Fibroblast of villous mesenchyme (primary cell): ENCODE measurements around the gene BRSK1. TPM values are rescaled to one million over a fixed set of nuclear protein-coding genes. Genes with fewer than 3 reads are reported as not detected.

Experiments used
- DNase-seq: peaks from one replicate; pipeline ENCODE4 v3.0.0-alpha.2; 2010; ENCODE audit warnings: low read depth
- H3K4me3 ChIP-seq: 2 replicates; pipeline ENCODE4 v1.5.1; 2011; ENCODE audit warnings: low read depth, mild to moderate bottlenecking, low read length
- CTCF ChIP-seq: IDR thresholded peaks from 2 replicates; pipeline ENCODE4 v1.5.1; 2012; ENCODE audit warnings: low read depth, mild to moderate bottlenecking, low read length; ENCODE audit not compliant: insufficient read depth
- total RNA-seq: library from RNA; depleted of rRNA; stranded (reverse); fragments of >200 nt; gene quantifications from 2 replicates; pipeline ENCODE4 v1.2.3, GENCODE V29; 2012

The BRSK1 gene
- total RNA-seq, 1 donor, result 5.6 TPM

- no peak for DNase-seq
- H3K4me3 ChIP-seq, result no peak overlapping the region
- TF ChIP-seq CTCF, result no peak
Observed at GRCh38 chr19:55347442-55348009, 63.7 kb downstream of the BRSK1 start.

- TF ChIP-seq CTCF, result no peak
Observed at GRCh38 chr19:55348317-55349034, 64.7 kb downstream of the BRSK1 start.

GRCh38 chr19:55350620-55351315 is 67.0 kb downstream of the BRSK1 start:
- DNase-seq, result no peak
- H3K4me3 ChIP-seq, result no peak overlapping the region
- no peak for TF ChIP-seq CTCF

More at GRCh38 chr19:55348317-55349034, 64.7 kb downstream of the BRSK1 start:
- no peak for DNase-seq
- H3K4me3 ChIP-seq, result no peak overlapping the region

GRCh38 chr19:55352040-55352439 is 68.2 kb downstream of the BRSK1 start:
- DNase-seq, result no peak
- H3K4me3 ChIP-seq, result no peak overlapping the region
- no peak for TF ChIP-seq CTCF

GRCh38 chr19:55352549-55353145 is 68.8 kb downstream of the BRSK1 start:
- no peak for DNase-seq
- TF ChIP-seq CTCF, result no peak

GRCh38 chr19:55353356-55353802 is 69.6 kb downstream of the BRSK1 start:
- no peak for DNase-seq
- no peak for TF ChIP-seq CTCF
- H3K4me3 ChIP-seq, result peak overlapping the region; percentile 59

More at GRCh38 chr19:55352549-55353145, 68.8 kb downstream of the BRSK1 start:
- no peak overlapping the region for H3K4me3 ChIP-seq
